Smooth muscle cell of the brain vasculature (primary cell): ENCODE data around the gene TP53TG5.

Experiments used
- DNase-seq: peaks from one replicate; pipeline ENCODE4 v3.0.0-alpha.2; 2012; ENCODE audit warnings: low read depth, low spot score

TP53TG5 gene

DNA sequence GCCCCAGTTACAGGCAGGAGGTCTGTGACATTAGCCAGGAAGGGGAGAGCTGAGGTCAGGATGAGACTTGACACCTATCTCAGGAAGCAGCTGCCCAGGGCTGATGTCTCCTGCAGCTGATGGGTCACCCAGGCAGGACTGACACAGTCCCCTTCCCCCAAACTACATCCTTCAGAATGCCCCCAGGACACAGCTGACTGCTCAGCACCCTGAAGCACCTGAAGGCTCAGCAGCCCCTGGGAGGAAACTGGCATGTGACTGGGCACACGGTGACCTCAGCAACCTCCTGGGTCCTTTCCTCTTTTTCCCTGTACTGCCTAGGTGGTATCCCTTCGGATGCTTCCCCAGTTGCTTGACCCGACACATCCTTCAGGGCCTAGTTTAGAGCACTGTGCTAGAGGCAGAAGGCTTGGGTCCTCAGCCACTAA, 31.8 kb downstream of the TP53TG5 start:
- no peak for DNase-seq

DNA sequence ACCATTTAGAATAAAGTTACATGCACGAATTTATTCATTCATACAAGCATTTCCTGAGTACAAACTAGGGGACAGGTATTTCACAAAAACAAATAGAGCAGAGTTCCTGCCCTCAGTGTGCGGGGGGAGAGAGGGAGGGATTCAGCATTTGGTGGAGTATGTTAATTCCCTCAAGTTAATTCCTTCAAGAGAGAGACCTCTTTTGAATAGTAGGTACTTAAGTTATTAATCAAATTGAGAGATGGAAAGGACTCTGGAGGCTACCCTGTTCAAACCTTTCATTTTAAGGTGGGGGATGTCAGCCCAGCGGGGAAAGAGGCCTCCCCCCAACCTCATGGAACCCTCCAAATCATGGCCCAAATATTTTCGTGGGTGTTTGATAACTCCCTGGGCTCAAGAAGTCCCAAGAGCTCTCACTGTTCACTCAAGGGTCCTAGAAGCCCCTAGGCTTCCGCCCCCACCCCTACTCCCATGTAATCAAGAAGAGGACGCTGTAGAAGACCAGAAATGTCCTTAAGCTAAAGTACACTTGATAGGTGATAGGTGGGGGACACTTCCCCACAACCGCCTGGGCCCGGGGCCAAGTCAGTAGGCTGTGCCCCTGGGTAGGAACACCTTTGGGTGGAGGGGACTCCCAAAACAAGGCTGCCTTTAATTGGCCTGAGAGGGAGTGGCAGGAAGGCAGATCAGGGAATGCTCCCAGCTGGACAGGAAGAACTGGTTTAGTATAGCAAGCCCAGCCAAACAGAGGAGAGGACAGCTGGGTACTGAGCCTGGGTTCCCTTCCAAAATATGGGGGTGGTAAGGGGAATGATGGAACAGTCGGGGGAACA, 32.8 kb downstream of the TP53TG5 start:
- no peak for DNase-seq

DNA sequence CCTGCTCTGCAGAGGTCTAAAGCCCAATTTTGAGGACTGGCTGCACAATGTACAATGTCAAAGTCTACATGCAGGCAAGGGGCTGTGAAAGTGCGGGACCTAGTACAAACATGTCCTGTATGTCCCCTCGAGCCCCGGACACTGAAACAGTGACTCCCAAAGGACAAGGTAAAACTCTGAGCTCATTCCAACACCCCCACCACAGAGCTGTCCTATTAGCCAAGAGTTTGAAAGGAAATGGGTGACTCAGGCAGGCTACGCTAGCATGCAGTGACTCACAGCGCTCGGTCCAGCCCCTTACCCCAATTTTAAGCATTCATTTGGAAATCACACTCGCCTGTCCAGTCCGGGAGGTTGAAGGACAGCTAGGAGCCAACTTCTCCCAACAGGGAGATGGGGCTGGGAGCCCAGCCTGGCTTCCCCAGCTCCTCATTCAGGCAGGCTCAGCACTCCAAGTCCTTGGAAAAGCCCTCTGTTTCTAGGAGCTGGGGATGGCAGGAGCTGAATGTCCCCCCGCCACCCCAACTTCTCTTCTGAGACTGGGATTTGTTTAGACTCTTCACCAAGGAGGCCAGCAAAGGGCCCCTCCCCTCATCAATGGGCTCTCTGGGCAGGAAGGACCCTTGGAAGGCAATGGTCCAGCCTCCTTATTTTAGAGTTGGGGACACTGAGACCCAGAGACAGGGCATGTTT, 33.8 kb downstream of the TP53TG5 start:
- DNase-seq: no peak

DNA sequence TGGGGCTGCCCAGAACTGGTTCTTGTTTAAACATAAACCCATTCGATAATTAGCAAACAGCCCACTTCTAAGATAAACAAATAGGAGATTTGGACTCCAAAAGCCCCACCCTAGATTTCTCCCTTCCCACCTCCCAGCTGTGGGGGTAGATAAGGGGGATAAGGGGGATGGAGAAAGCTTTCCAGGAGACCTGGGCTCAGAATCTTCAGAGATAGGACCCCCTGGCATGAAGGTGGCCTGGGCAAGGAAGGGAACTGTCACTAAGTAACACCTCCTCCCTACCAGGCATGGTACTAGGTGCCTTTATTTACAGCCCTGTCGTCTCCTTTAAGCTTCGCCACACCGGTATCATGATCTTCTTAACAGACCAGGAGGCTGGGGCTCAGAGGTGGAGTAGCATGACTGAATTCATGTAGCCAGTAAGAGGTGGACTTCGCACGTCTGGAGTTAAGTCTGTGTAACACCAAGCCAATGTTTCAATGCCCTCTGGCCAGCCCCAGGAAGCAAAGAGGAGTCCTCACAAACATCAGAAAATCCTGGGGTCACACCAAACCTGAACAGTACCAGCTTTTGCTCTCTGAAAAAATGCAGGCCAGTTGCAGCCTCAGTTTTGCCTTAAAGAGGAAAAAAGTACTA, 34.5 kb downstream of the TP53TG5 start:
- DNase-seq: no peak

DNA sequence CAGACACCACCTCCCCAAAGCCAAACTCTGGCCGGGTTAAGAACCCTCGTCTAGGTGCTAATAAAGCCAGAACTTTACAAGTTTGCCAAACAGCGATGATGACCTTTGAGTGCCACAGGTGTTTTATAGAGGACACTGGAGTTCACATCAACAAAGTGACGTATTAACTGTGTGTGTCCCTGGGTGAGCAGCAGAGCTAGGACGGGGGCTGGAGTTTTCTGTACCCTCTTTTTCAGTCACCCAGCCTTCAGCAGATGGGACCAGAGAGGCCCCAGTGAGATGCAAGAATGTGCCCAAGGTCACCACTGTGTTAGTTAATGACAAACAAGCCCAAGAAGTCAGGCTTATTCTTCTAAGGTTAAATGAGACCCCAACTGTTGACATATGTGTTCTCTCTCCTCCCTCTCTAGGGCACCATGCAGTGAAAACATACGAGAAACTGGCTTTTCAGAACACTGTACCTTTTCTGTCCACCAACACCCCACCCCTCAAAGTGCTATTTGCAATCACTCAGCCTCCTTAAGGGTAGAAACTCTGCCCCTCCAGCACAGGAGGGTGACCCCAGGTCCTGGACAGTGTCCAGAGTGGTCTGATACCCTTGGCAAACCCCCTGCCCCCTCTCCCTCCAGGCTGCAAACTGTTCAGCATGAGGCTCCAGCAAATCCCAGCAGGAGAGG, 35.1 kb downstream of the TP53TG5 start:
- DNase-seq: no peak

DNA sequence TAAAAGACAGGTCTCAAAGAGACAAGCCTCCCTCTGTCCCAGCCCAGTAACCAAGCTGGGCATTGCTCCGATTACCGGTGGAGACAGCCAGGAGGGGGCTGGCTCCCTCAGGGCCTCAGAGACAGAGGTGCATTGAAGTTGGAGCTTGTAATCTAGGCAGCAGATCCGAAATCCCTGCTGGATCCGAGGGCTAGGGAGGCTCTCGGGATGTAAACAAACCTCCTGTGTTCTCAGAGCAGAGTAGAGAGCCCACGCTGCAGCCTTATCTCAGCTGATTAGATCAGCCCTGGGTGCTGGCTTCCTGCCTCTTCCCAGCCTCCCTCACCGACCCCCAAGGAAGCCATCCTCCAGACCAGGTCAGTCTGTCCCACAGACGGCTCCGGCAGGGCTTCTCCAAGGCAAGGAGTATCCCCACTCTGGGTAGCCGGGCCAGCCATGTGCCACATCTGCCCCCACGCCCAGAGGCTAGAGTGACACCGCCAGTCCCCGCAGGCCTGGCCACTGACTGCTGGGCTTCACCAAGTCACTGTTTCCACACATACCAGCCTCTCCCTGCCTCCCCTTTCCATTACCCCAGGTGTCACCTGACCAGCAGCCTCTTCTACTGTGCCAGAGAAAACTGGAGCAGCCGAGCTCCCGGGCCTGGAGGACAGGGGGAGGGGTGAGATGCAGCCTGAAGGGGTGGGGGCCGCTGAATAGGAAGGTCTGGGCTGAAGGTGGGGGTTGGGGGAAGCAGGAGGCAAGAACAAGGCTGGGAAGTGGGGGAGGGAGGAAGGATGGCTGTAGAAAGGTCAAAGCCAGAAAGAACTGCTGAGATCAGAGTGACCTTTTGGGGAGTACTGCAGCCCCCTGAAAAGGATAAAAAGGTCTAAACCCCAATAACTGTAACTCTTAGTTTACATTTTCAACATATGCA, 35.9 kb downstream of the TP53TG5 start:
- no peak for DNase-seq

DNA sequence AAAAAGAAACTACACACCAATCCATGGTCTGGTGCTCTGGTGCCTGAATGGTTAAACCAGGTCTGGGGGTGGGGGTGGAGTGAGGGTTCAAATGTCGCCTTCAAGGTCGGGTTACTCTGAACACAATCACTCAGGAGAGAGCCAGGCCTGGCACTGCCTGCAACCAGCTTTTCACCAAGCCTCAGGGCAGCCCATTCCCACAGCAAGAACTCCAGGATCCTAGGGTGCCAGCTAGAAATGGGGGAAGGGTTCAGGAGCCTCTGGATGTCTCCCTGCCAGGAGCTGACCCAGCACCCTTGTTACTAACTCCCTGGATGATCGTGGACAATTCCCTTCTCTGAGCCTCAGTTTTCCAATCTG, 36.6 kb downstream of the TP53TG5 start:
- DNase-seq: no peak

DNA sequence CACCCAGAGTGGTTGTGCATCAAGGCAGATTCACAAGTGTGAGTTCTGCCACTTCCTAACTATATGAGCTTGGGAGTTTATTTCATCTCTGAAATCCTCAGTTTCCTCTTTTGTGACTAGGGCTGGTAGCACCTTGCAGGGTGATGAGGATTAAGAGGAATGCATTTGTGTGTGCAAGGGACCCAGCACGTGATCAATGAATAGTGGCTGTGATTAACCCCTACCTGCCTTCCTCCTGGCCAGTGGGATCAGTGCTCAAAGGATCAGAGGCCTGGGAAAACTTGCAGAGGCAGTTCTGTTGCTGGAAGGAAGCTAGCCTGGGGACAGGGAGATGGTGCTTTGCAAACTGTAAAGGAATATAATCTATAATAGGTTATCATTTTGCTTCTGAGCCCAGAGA, 37.2 kb downstream of the TP53TG5 start:
- no peak for DNase-seq

DNA sequence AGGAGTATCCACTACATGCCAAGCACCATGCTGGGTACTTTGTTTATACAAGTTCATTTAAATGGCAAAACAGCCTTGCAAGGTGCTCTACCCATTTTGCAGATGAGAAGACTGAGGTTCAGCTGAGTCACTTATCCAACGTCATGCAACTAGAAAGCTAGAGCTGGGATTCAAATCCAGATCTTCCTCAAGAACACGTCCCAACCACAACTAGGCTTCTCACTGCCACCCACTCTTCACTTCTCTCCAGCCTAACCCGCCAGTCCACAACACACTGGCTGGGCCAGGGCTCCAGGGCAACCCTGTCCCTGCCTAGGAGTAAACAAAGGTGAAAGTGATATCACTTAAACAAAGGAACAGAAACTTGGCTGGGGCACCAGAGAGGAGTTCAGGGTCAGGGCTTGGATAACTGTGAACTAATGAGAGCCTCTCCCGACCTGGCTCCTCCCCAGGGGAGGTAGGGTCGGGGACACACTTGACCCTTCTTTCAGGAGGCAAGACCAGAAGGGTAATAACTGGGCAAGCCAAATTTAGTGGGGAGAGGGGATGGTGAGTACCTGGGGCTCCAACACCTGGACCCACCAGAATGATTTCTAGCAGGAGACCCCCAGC, 37.8 kb downstream of the TP53TG5 start:
- no peak for DNase-seq

DNA sequence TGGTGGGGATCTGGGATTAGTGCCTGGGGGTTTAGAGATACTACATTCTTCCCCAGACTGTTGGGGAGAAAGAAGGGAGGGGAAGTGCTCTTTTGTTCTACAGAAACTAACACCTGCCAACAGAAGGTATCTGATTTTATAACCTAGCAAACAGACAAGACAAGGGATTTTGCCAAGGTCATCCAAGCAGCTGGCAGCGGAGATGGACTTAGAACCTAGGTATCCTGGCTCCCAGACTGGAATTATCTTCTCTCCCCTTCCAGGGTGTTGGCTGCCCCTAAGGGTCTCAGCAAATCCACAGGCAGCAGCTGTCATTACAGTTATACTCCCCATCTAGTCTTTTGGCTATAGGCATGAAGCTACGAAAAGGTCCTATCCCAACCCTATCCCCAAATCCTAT, 38.3 kb downstream of the TP53TG5 start:
- no peak for DNase-seq

DNA sequence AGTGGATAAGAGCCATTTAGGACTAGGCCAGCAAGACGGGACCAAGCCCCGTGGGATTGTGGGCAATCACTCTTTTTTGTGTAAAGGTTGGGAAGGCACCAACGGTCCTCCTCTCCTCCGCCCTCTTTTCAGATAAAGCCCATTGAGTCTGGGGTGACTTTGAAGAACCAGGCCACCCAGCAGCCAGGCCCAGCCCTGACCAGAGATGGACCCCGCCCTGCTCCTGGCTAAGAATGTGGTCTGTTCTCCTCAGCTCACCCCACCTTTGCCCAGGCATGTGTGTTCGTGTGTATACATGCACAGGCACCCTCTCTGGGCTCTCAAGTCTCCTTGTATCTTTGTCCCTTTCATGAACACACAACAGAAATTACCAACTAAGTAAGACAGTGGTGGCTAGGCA, 39.0 kb downstream of the TP53TG5 start:
- no peak for DNase-seq

DNA sequence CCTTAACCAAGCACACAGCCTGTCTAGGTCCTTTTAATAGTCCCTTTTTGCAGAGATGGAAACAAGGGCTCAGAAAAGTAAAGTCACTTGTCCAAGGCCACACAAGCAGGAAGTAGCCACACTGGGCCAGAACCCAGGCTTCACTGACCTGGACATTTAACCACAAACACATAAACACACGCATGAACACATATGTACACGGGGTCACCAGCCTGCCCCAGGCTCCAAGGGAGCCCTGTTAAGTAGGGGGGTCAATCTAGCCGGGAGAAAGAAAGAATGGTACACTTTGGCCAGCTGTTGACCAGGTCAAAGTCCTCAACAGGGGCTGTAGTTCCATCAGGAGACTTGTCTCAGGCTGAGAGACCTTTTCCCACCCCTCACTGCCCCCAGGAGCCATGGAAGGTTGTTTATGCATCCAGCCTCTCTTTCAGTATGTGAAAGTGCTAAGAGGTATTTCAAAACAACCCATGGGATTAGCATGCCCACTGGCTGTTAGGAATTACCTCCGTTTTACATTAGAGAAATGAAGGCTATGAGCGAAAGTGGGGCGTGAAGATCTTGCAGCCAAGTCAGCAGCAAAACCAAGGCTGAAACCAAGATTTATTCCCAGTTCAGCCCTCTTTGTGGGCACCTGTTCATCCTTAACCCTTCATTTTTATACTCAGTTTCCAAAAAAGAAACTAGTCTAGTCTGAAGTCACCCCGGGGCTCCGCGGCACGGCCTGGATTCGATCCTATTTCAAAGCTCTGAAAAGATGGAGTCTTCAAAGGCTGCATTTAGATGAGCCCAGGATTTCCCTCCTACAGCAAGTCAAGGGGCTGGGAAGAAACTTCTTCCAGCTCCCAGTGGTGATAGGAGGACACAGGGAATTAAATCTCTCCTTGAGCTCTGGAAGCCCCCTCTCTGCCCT, 39.7 kb downstream of the TP53TG5 start:
- DNase-seq: no peak

DNA sequence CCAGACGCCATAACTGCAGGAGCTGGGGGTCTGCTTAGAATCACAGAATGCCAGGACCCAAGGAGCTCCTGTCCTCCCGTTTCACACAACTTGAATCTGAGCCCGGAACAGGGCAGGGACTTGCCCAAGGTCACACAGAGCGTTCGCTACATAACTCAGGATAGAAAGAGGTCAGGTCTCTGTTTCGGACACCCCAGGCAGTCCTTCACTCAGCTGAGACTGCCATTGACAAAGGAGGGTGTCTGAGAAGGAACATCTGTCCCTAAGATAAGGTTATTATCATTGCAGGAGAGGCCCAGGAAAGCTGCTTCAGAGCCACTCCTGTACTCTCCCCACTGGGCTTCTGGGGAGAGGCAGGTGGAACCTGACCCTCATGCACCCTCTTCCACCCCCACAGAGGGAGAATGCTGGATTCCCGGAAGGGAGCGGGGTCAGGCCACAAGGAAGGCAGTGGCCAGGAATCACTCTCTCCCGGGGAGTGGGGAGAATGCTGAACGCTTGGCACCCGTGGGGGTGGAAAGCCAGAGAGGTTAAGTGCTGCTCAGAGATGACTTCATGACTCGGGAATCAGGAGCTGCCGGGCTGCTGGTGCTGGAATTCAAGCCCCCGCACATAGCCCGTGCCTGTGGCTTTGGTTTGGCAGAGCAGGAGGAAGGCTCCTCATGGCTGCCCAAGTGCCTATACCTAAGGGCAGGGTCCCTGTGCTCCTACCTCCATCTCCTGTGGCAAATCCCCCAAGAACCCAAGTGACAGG, 40.6 kb downstream of the TP53TG5 start:
- DNase-seq: no peak

DNA sequence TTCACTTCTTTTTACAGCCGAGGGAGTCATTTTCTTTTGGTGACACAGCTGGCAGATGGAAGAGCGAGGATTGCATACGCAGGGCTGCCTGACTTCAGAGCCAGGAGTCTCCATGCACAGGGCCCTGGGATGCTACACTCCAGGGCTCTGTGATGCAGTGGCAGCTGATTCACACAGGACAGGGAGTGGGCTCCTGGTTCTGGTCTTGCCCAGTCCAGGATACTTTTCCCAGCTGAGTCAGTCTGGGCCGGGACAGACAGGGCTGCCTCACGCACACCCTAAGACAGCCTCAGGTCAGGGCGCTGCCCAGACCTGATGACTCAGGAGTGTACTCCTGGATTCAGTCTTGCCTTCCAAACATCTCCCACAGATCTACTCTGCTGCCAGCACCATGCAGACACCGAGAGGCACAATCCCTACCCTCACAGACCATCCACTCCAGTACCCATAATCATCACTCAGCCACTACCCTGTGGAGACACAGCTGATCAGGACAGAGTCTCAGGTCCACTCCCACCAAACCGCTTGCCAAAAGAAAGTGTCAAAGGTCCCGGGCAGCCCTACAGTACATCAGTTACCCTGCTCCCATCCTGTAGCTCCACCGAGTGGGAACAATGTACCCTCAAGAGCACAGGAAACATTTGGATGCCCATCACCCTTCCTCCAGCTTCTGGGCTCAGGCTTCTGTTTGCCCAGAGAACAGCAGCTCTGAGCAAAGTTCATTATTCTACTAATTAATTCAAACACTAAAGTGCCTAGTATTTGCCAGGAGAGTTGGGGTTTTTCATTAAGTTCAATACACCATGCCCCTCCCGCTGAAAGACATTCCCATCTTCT, 41.4 kb downstream of the TP53TG5 start:
- DNase-seq: no peak

DNA sequence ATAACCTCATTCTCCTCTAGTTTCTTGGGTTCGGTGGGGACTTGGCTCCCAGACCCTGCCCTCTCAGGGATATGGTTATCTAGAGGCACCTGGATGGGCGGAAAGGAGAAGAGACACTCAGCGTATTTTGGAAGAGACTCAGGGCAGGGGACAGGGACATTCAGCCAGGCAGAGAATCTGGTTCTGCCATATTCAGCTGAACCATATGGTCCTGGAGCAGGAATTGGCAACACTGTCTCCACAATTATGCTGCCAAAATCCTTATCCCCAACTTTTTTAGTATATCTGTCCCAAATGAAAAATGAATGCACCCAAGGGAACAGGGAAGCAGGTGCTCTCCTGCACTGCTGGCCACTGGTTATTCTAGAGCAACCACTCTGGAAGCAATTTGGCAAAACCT, 47.6 kb downstream of the TP53TG5 start:
- DNase-seq: no peak

DNA sequence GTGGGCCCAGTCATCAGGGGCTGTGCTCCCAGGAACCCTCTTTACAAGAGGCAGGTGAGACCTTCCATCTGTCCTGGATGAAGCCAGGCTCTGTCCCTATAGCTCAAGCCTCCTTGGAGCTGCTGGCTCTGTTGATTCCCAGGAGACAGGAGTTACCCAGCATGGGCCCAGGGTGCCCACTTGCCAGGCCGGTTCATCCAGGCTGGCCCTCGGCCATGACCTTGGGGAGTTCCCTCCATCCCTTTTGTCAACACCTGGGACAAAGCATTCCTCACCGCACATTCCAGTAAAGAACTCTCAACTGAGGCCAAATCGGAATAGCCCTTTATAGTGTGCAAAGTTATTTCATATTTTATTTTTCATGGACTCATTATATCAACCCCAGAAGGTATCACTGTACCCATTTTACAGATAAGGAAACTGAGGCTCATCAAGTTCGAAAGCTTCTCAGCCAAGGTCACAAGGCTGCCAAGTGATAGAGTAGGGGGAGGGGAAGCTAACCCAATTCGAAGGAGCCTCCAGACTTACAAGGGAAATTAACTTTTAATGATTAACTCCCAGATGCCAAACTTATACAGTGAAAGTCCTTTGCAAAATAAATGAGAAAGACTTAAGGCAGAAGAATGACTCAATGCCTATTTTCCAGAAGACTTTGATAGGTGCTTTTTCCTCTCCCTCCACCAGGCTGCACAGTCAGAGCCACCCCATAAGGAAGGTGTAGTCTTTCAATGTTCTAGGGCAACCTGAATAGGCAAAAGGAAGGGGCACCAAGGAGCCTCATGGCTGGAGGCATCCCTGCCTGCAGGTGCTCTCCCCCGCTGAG, 48.4 kb downstream of the TP53TG5 start:
- DNase-seq: no peak

DNA sequence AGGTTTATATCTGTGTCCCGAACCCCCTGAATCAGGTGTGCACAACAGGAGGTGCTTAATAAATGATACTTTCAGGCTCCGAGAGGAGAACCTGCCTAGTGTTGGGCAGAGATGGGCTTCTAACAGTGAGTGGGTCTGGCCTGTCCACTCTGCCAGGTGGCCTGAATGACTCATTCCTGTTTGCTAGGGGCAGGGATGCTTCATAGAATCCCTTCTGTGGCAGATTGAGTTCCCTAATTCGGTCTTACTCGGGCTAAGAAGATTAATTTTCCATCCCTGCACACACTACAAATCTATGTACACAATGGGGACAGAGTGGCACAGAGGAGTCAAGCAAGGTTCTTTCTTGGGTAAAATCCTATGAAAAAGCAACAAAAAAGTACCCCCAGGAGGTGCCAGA, 49.7 kb downstream of the TP53TG5 start:
- no peak for DNase-seq
